Stimulated activated CD4-positive, alpha-beta T cell treated with anti-CD3 and anti-CD28 coated beads, Interleukin-1b, Interleukin-23, amount 100 ng/mL, for 24 hours (primary cell): Measurements from ENCODE around the gene TJP2.

Experiments used
- DNase-seq, 4 experiments: peaks; one replicate each; pipeline ENCODE4 v3.0.0-alpha.2; 2020; ENCODE audit warnings: low read depth in 4 of 4, low spot score in 1 of 4

The TJP2 gene

GRCh38 chr9:69190086-69190862 is 16.2 kb downstream of the TJP2 start:
- no peak for DNase-seq

DNA sequence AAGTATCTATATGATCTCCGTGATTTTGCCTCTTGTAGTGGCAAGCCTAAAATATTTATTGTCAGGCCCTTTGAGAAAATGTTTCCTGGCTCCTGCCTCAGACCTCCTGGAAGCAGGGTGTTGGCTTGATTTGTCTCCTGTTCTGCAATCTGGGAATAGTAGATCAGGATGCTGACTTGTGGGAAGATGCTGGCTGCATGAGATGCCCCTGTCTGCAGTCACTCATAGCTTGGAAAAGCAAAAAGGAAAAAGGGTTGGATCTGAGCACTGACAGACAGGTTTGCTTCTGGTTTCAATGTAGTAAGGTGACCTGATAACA is 16.7 kb downstream of the TJP2 start:
- DNase-seq = no peak

GRCh38 chr9:69191231-69191630 is 17.2 kb downstream of the TJP2 start:
- DNase-seq = no peak

DNA sequence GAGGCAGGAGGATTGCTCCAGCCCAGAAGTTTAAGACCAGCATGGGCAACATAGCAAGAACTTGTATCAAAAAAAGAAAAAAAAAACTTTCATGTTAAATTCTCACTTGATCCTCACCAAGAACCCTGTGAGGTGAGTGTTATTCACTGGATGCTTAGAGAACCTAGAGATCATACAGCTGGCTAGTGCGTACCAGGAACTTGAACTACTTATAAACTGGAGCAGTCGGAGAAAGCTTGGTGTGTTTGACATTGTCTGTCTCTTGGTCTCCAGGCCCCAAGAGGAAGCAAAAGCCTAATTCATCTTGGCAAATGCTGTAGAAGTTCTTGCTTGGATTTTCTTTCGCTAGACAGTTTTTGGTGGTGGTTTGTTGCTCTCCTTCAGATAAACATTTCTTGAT is 18.1 kb downstream of the TJP2 start:
- DNase-seq = no peak

GRCh38 chr9:69193685-69194032 is 19.6 kb downstream of the TJP2 start:
- no peak for DNase-seq

DNA sequence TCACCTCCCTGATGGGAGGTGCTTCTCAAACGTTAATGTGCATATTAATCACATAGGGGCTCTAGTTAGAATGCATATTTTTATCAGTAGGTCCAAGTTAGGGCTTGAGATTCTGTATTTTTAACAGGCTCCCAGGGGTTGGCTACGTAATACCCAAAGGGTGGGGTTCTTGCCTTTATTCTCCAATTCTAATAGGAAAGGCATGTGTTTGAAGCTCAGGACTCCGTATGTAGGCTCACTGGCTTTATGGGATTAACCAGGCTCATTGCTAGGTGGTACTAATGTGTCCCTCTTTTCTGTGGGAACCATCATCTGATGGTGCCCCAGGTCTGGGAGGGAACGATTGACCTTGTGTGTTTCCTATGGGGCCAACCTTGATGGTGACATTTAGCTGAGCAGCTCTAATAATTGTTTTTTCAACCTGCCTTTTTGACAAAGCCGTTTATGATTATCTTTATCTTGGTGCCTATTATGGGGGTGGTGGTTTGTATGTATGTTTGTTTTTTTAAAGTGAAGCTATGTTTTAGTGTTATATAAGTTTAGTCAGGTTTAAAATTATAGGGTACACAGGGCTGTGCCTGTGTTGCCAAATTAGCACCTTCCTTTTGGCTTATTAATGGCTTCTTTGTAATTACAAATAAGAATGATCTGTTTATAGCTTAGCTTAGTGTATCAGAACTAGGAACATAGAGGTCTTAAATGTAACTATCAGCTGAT is 20.8 kb downstream of the TJP2 start:
- DNase-seq = no peak

- no peak for DNase-seq
These were observed 21.6 kb downstream of the TJP2 start for GRCh38 chr9:69195668-69196067.

DNA sequence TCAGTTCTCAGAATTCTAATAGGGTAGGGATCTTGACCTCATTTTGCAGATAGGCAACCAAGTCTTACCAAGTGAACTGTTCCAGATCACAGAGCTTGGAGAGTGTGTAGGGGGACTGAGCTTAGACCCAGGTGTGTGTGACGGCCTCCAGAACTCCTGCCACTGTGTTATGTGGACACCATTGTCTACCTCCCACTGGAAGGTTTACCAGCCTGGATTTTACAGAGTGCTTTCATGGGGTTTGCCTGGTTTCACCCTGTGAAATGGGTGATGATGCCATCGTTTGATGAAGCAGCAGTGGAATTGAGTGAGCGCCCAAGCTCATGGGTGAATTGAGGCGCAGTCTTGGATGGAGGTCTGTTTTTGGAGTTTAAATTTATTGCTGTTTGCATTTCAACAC is 23.6 kb downstream of the TJP2 start:
- DNase-seq = no peak

DNA sequence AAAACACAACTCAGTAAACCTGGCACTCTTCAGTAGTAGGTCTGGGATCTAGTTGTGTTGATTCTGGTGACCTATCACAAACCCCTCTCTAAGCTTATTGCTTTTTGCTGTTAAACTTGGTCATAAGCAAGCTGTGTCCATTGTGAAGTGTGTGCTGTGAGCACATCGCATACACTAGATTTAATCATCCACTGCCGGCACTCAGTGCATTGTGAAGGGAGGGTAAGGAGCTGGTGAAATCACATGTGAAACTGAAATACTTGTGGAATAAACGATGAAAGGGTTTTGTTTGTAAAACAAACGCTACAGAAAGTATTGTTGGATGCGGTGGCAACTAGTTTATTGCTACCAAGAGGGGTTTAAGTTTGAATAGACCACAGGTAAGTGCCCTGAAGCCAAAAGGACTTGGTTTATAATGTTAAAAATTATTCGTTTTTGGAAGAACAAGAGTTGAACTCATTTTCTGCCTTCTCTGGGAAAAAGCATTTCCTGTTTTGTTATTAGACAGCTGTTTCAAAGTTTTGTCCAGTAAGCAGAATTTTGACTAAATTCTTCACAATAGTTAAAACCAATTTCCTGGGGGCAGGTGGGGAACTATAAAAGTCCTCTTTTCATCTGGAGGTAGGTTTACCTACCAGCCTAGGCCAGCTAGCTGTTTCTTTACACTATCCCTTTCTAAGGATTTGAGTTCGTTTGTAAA is 24.6 kb downstream of the TJP2 start:
- DNase-seq = no peak

DNA sequence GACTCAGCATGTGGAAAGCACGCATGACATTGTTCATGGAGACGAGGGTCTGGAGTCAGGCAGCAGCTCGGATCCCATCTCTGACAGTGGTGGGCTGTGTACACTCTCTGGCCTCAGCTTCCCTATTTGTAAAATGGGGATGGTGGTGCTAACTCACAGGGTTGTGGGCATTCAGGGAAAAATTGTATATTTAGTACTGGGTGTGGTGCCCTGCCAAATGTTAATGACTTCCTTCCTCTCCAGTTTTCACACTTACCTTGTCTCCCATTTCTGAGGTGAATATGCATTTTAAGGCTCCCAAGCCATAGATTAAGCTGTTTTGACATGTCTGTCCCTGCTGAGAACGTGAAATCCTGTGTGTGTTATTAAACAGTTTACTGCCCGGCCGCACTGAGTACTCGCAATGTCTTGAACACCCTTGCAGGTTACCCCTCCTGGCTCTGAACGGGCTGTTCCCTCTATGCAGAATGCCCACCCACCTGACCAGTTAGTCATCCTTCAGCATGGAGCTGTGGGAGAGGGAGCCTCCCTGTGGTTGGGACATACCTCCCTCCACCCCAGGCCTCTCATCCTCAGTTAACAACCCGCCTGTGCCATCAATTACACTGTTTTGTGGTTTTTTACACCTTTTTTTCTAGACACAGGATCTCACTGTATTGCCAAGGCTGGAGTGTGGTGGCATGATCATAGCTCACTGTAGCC is 25.8 kb downstream of the TJP2 start:
- DNase-seq = no peak

- no peak for DNase-seq
These were observed 28.5 kb downstream of the TJP2 start for GRCh38 chr9:69202556-69202955.

DNA sequence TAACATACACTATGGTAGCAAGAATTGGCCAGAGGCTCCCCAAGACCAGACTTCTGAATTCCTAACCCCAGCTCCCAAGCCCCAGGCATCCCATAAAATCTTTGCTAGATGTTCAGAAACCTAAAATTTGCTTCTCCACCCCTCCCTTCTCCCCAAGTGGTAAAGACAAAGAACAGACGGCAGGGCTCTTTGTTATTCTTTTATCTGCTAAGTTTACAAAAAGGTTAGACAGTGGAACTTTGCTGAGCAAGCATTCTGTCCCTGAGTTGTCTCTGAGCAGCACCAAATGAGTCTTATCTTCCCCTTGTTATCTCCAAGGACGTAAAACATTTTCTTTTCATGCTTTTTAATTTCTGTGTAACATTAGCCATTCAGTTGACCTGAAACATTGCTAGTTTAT is 30.2 kb downstream of the TJP2 start:
- no peak for DNase-seq

DNA sequence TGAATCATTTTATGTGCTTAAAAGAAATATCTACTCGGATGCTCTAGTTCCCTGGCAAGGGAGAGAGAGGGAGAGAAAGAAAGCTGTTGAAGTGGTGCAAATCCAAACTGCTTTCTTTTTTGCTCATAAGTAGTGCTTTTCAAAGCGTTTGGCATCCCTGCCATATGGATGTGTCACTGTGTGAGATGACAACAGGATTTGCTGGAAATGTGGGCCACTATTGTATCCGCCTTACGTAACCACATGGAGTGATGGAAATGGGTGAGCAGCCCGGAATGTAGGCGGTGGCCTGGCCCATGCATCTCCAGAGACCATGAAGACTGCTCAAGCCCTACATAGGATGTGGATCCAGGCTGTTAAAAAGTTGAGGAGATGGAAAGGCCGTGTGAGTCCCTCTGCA is 30.8 kb downstream of the TJP2 start:
- DNase-seq = no peak

DNA sequence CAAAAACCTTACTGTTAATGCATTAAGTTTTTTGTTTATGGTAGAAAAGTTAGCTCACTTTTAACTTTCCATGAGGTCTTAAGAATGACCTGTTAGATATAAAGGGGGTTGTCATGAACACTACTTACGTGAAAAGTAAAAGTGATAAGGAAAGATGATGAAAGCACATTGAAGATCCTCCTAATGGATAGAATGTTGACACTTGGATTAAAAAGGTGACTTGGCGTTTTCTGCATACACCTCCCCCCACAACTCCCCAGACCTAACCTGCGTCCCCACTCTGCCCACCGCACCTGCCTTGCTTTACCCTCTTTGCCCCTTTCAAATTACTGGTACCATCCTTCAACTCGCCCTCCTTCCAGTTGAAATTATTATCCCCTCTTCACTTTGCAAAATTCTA is 32.0 kb downstream of the TJP2 start:
- DNase-seq = no peak

DNA sequence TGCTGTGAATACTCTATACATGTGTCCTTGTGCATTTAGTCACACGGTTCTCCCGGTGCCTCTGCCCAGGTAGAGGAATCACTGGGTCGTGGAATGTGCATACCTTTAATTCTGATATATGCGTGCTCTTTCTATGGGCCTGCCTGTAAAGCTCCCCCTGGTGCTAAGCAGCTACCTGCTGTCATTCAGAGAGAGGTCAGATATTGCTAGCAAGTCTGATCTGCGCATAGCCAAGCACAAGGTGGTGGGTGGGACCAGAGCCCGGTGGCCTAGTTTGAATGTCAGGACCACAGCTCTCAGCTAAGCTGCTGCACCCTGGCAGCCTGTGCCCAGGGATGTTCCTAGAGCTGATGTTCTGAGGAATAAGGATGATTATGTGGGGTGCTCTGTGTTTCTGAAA is 33.4 kb downstream of the TJP2 start:
- no peak for DNase-seq

GRCh38 chr9:69211424-69212036 is 37.5 kb downstream of the TJP2 start:
- DNase-seq = no peak

- DNase-seq = no peak
These were observed 39.6 kb downstream of the TJP2 start for GRCh38 chr9:69213647-69214046.

DNA sequence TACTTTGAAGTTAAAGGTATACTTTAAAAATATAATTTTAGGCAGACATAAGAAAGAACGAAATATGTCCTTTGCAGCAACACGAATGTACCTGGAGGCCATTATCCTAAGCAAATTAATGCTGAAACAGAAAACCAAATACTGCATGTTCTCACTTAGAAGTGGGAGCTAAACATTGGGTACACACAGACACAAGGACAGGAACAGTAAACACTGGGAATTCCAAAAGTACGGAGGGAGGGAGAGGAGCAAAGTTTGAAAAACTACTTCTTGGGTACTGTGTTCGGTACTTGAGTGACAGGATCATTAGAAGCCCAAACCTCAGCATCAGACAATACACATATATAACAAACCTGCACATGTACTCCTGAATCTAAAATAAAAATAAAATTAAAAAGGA is 40.9 kb downstream of the TJP2 start:
- no peak for DNase-seq

DNA sequence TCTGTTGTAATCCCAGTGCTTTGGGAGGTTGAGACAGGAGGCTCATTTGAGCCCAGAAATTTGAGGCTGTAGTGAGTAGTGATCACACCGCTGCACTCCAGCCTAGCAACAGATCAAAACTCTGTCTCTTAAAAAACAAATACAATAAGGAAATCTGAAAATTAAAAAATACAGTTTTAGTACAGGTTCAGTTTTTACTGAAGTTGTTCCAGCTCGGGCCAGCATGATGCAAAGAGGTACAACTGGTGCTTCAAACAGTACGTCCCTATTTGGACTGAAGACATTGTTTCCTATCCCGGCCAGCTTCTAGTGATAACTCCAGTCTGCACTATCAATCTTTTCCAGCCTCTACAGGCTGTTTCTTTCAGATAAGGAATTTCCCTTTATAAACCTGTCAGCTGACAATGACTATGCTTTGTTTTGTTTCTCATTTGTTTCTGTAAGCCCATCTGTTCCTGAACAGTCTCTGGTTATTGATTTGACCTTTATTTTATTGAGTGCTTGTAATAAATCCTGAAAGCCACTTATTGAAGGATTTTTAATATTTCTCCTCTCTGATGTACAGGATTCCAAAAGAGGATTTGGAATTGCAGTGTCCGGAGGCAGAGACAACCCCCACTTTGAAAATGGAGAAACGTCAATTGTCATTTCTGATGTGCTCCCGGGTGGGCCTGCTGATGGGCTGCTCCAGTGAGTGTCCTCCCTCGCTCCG is 41.9 kb downstream of the TJP2 start:
- DNase-seq = no peak

DNA sequence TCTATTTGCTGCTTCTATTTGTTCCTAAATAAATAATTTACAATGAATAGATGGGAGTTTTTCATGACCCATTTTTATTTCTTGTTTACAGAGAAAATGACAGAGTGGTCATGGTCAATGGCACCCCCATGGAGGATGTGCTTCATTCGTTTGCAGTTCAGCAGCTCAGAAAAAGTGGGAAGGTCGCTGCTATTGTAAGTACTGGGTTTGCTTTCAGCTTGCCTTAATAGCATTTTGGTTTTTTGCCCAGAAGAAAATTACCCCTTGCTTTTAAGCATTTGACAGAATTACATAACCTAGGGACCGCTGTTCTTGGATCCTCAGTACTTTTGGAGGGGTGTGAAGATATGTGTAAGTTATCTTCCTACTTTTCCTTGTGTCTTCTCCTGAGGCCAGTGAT is 44.1 kb downstream of the TJP2 start:
- DNase-seq = no peak

DNA sequence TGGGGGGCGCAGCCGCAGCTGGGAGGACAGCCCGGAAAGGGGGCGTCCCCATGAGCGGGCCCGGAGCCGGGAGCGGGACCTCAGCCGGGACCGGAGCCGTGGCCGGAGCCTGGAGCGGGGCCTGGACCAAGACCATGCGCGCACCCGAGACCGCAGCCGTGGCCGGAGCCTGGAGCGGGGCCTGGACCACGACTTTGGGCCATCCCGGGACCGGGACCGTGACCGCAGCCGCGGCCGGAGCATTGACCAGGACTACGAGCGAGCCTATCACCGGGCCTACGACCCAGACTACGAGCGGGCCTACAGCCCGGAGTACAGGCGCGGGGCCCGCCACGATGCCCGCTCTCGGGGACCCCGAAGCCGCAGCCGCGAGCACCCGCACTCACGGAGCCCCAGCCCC is 47.0 kb downstream of the TJP2 start:
- no peak for DNase-seq
